Activated CD4-positive, alpha-beta T cell treated with anti-CD3 and anti-CD28 coated beads, Interleukin-2, amount 50 U/mL, for 24 hours (primary cell): ENCODE measurements around the gene IL3RA.
A peak's percentile ranks its signal among the peaks of the same experiment; 100 is the strongest.

Experiments
- DNase-seq, 2 donors: peaks; one replicate each; pipeline ENCODE4 v3.0.0-alpha.2; 2020; ENCODE audit warnings: low read depth in 1 of 2, low spot score in 1 of 2

The IL3RA gene

DNA sequence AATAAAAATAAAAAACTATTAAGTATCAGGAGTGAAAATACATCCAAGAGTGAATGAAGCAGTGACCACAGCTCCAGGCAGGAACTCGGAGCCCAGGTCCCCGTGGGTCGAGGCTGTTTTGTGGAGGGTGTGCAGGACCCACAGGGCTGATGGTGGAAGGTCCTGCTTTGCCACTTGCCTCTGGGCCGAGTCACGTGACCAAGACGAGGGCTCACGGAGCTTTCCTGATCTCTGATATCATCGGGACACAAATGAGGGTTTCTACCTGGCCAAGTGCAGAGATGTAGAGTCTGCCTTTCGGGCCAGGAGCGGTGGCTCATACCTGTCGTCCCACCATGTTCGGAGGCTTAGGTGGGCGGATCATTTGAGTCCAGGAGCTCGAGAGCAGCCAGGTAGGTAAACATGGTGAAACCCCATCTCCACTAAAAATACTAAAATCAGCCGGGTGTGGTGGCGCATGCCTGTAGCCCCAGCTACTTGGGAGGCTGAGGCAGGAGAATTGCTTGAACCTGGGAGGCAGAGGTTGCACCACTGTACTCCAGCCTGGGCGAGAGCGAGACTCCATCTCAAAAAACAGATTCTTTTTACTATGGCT, 48.2 kb downstream of the IL3RA start:
- no peak for DNase-seq

DNA sequence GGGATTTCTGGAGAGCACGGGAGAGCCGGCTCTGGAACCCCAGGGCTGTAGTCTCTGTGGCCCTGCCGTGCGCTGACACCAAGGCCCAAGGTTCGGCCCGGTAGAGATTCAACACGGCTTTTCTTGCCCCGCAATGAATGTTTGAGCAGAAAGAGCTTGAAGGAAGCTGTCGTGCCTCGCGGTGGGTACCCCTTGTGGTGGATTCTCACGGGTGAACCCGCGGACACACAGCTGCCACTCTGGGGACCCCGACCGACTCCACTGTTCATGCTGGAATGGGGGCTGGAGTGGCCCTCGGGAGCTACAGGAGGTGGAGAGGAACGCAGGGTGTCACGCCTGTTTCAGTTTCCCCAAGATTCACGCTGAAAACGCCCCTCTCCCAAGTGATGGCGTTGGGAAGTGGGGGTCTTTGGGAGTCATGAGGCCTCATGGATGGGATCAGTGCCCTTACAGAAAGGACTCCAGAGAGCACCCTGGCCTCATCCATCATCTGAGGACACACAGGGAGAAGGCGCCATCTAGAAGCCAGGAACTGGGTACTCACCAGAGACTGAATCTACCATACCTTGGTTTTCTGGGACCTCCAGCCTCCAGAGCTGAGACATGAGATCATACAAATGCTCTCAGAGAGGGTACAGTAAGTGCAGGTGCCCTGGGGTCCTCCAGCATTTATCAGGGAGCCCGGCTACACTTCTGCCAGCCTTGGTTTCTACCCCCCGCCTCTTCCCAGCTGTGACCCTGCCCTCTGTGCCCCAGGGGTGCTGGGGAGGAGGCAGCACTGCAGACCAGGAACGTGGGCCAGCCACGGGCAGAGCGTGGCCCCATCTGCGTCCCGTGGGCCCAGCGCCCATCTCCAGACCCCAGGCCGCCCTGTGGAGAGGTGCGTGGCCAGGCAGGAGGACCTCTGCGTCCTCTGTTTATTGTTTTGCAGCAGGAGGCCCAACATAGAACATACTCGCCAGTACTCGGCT, 49.0 kb downstream of the IL3RA start:
- no peak for DNase-seq

DNA sequence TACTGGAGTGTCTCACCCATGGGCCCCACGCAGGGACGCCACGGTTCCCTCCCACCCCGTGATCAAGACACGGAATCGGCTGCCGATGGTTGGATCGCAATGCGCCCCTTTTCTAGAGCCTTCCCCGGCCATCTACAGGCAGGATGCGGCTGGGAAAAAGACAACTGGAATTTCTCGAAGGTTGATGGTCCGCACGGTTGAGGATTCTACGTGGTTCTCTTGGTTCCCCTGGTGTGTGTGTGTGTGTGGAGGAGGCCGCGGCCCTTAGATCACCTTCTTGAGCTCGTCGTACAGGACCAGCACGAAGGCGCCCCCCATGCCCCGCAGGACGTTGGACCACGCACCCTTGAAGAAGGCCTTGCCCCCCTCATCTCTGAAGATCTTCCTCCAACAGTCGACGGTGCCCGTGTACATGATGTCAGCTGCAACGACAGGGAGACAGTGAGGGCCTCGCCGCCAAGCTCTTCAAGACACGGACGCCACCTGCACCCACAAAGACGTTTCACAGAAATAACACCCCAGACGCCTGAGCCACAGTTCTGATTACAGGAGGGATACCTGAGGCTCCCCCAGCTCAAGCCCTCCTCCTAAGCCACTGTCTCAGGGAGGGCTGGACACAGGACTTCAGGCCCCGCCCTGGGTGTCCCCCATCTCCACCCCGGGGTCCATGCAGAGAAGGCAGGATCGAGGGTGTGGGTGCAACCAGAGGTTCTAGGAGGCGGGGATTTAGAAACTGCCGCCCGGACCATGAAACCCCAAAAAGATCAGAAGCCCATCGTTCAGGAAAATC, 49.9 kb downstream of the IL3RA start:
- DNase-seq, result no peak

DNA sequence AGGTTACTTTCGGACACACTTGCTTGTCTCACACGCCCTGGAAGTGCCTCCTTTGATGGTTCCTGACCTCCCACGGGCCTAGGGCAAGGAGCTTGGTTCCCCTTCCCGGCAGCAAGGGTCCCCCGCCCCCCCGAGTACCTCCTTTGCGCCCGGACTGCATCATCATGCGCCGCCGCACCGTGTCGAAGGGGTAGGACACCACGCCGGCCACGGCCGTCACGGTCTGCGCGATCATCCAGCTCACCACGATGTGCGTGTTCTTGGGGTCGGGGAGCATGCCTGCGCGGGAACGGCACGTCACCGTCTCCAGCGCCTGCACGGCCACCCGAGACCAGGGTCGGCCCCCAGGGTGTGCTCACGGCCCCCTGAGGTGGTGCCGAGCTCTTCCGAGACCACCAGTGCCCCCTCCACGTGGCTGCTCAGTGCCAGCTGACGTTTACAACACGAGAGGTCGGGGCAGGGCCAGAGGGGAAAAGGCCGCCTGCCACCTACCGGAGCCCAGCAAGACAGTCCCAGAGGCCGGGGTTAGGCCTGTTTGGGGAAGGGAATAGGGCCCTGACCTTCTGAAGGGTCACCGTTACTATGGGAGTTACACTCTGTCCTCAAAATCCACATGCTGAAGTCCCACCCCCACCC, 50.7 kb downstream of the IL3RA start:
- DNase-seq, result no peak

DNA sequence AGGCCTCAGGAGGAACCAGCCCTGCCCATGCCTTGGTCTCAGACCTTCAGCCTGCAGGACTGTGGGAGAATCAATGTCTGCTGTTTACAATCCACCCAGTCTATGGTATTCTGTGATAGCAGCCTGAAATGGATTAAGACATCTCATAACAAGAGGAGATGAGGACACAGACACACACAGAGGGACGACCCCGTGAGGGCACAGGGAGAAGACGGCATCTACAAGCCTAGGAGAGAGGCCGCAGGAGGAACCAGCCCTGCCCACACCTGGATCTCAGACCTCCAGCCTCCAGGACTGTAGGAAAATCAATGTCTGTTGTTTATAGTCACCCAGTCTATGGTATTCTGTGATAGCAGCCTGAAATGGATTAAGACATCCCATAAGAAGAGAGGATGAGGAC, 52.1 kb downstream of the IL3RA start:
- no peak for DNase-seq

DNA sequence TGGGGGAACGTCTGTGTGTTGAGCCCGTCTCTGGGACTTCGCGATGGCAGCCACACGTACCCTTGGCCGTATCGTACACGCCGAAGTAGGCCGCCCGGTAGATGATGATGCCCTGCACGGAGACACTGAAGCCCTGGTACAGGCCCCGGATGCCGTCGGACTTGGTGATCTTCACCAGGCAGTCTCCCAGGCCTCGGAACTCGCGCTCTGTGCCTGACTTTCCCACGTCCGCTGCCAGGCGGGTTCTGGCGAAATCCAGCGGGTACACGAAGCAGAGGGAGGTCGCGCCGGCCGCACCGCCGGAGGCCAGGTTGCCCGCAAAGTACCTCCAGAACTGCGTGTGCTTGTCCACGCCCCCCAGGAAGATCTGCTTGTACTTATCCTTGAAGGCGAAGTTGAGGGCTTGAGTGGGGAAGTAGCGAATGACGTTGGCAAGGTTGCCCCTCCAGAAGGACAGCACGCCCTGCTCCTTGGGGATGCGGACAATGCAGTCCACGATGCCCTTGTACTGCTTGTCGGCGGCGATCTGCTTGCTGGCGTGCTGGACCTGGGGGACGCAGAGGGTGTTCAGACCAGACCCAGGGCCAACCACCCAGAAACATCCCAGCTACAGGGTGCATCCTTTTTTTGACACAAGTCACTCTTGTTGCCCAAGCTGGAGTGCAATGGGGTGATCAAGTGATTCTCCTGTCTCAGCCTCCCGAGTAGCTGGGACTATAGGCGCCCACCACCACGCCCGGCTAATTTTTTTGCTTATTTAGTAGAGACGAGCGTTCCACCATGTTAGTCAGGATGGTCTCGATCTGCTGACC, 52.8 kb downstream of the IL3RA start:
- DNase-seq, result no peak

DNA sequence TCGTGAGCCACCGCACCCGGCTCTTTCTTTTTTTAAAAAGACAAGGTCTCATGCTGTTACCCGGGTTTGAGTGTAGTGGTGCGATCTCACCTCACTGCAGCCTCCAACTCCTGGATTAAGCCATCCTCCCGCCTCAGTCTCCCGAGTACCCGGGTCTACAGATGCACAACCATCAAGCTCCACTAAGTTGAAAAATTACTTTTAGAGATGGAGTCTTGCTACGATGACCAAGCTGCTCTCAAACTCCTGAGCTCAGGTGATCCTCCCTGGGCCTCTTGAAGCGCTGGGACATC, 53.4 kb downstream of the IL3RA start:
- DNase-seq, result no peak

DNA sequence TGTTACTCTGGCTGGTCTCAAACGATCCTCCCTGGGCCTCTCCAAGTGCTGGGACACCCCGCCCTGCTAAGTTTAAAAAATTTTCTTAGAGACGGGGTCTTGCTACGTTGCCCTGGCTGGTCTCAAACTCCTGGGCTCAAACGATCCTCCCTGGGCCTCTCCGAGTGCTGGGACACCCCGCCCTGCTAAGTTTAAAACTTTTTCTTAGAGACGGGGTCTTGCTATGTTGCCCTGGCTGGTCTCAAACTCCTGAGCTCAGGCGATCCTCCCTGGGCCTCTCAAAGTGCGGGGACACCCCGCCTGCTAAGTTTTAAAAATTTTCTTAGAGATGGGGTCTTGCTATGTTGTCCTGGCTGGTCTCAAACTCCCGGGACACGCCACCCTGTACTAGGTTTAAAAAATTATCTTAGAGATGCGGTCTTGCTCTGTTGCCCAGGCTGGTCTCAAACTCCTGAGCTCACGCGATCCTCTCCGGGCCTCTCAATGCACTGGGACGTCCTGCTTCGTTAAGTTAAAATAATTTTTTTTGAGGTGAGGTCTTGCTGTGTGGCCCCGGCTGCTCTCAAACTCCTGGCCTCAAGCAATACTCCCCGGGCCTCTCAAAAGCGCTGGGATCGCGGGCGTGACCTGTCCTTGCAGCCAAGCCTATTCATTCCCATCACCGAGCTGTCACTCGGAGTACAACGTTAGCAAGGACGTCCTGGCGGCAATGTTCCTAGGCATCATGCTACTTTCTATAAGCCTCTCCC, 54.2 kb downstream of the IL3RA start:
- no peak for DNase-seq

DNA sequence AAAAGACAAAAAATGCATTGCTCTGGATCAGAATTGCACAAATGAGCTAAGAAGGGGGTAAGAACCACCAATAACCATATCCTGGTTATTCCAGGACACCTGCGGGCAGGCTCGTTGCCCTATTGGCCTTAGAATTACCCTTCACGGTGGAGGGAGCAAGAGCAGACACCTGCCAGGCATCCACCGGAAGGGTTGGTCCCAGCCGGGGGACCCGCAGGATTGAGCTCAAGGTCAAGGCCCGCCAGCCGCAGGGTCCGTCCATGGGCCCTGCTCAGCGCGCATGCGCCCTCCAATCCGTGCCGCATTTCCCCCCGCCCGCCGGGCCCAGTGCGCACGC, 54.8 kb downstream of the IL3RA start:
- peak in 1 of 2 donors; percentile 87 for DNase-seq

DNA sequence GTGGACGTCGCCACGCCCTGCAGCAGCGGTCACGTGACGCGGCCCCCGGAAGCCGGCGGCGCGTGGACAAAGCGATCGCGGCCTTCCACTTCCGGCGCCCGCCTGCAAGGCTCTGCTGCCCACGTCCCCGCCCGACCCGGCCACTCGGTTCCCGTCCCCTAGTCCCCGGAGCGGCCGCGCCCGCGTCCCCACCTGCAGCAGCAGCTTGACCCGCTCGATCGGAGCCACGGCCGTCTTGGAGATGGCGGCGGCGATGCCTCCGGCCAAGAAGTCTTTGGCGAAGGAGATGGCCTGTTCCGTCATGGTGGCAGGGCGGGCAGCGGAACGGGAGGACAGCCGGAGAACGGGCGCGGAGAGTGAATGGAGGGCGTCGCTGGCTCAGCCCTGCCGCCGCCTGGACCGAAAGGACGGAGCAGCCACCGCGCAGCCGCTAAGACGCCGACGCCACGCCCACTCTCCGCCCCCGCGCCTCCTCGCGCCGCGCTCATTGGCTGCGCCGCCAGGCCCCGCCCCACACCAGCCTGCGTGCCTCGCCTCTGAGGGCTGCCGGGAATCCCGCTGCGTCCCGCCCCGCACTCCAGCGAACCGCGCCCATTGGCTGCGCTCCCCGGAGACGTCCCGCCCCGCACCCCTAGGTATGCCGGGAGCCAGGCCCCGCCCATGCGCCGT, 55.3 kb downstream of the IL3RA start, which contains the start of gene SLC25A6:
Gene SLC25A6, minus strand, starts transcription at position 407 of the 669 bp plus-strand sequence. Its CDS starts 104 bp downstream, at position 303.
- peak; percentile 98 to 99 for DNase-seq

DNA sequence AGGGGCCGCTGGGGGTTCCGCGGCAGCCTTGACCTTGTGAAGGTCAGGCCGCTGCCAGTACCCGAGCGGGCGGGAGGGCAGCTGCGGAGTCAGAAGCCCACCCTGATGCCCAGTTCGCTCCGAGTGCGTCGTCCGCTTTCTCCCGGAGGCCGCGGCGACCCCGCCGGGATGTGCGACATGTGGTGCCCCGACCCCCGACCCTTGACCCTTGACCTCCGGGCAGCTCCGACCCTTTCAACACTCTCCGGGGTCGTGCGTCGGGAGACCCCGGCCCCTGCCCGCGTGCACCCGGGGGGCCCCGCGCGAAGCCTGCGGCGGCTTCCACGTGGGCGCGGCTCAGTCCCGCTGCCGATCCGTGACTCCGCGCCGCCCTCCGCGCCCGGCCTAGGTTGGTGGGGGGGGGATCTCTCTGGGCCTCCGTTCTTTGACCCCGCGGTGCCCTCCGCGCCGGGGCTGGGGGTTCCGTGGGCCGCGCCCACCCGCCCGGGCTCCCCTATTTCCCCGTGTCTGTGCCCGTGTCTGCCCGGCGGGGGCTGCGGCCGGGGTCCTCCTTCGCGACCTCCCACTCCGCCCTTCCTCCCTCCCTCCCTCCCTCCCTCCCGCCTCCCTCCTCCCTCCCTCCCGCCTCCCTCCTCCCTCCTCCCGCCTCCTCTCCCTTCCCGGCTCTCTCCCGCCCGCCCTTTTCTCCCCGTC, 55.9 kb downstream of the IL3RA start:
- no peak for DNase-seq

DNA sequence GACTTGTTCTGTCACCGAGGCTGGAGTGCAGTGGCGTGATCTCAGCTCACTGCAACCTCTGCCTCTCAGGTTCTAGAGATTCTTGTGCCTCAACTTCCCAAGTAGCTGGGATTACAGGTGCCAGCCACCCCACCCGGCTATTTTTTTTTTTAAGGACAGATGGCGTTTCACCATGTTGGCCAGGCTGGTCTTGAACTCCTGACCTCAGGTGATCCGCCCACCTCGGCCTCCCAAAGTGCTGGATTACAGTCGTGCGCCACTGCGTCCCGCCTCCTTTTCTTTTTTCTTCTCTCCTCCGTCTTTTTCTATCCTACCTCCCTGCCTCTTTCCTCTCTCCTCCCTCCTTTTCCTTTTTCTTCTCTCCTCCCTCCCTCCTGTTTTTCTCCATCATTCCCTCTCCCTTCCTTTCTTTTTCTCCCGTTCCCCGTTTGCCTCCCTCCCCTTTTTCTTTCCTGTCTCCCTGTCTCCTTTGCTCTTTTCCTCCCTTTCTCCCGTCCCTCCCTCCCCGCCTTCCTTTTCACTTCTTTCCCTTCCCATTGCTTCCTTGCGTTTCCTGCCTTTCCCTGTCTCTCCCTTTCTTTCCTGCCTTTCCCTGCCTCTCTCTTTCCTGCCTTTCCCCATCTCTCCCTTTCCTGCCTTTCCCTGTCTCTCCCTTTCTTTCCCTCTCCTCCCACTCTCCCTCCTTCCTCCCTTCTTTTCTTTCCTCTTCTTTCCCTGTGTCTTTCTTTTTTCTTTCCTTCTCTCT, 57.5 kb downstream of the IL3RA start:
- no peak for DNase-seq

DNA sequence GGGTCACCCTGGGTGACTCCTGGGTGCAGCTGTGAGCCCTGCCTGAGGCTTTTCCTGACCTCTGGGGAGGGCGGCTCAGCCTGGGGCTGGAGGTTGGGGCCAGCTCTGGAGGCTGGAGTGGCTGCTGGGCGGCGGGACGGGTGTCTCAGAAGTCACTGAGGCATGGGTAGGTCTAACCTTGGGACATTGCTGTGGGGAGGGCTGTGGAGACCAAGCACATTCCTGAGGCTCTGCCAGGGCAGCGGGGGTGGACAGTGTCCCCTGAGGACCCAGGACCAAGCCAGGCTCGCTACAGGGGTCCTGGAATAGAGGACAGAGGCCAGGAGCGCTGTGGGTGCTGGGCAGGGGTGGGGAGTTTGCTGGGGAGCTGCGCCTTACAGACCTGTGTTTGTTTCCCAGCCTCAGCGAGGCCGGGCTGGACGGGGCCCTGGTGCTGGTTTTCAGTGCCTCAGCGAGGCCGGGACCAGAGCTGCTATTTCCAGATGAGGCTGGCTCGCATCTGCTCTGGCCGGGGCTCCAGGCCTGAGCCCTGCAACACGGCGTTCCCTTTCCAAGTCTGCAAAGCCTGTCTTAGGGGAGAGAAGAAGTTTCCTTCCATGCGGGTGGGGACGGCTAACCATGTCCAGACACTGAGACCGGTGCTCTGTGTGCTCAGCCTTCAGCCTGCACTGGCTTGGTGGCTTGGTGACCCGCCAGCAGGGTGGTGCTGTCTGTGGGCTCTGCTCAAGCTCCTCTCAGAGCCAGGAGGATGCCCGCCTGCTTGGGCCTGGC, 58.3 kb downstream of the IL3RA start:
- DNase-seq, result no peak

DNA sequence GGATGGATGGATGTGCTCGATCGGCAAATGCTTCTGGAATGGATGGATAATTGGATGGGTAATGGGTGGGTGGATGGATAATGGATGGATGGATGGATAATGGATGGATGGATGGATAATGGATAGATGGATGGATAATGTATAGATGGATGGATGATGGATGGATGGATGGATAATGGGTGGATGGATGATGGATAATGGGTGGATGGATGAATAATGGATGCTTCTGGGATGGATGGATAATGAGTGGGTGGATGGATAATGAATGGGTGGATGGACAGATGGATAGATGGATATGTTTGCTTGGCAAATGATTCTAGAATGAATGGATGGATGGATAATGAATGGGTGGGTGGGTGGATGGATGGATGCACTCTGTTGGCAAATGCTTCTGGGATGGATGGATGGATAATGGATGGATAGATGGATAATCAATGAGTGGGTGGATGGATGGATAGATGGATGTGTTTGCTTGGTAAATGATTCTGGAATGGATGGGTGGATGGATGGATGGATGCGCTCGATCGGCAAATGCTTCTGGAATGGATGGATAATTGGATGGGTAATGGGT, 59.1 kb downstream of the IL3RA start:
- DNase-seq, result no peak

DNA sequence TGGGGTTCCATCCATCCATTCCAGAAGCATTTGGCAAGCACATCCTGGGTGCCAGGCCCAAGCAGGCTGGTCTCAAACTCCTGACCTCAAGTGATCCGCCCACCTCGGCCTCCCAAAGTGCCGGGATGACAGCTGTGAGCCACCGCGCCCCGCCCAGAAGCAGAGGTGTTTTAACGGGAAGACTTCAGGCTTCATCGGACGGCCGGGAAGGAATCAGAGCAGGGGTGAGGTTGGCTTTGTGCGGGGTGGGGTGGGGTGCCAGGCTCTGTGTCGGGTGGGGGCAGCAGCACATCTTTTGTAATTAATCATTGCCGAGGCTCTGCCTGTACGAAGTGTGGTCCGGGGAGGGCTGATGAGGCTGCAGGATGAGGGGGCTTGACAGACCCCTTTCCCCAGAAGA, 60.4 kb downstream of the IL3RA start:
- DNase-seq, result no peak

DNA sequence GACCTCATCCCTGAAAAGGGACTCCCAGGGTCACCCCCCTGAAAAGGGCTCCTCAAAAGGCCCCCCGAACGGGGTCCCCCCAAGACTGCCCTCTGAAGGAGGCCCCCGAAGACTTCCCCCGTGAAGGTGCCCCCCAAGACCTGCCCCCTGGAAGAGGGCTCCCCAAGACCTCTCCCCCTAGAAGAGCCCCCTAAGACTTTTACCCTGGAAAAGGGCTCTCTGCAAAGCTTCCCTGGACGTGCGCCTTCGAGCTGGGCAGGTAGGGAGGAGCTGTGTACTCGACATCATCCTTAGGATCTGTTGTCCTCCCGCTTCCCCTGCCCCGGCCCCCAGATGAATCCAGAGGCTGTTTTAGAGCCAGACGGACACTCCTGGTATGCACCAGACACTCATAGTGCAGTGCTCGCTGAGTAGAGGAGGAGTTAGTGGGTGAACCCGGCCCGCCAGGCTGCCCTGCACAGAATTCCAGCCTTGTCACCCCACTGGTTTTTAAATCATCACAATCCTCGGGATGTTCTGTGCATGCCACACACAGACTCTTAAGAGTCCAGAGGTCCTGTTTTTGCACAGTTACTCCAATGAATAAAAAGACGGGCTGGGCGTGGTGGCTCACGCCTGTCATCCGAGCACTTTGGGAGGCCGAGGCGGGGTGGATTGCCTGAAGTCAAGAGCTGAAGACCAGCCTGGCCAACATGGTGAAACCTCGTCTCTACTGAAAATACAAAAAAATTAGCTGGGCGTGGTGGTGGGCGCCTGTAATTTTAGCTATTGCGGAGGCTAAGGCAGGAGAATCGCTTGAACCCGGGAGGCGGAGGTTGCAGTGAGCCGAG, 61.1 kb downstream of the IL3RA start:
- no peak for DNase-seq
